DND-41 (cell line): ENCODE measurements around the gene CRYL1.

ENCODE experiments used
- ATAC-seq: fragments of 200-7000 bp; cut with Tn5 transposase; 3 replicates; pipeline ENCODE4 v1.9.1; 2021; ENCODE audit warnings: low read depth; ENCODE audit not compliant: insufficient read depth
- DNase-seq: peaks from one replicate; pipeline ENCODE4 v3.0.0-alpha.2; 2020
- H2AFZ ChIP-seq: 2 replicates; pipeline ENCODE4 v1.6.0; 2012; ENCODE audit warnings: low read depth, low read length
- H3K27ac ChIP-seq: 2 replicates; pipeline ENCODE4 v1.5.1; 2012; ENCODE audit warnings: low read length, inconsistent platforms
- H3K27me3 ChIP-seq: fragments of 200-600 bp; sonication (generic); 2 replicates; pipeline ENCODE4 v1.6.0; 2012; ENCODE audit warnings: low read length, mild to moderate bottlenecking, inconsistent platforms; ENCODE audit not compliant: insufficient read depth, poor library complexity
- H3K36me3 ChIP-seq: 2 replicates; pipeline ENCODE4 v1.5.1; 2012; ENCODE audit warnings: low read length, inconsistent platforms; ENCODE audit not compliant: insufficient read depth
- H3K4me1 ChIP-seq: 2 replicates; pipeline ENCODE4 v1.5.1; 2012; ENCODE audit warnings: mild to moderate bottlenecking, low read length; ENCODE audit not compliant: insufficient read depth
- H3K4me2 ChIP-seq: 2 replicates; pipeline ENCODE4 v1.6.0; 2012; ENCODE audit warnings: mild to moderate bottlenecking, moderate library complexity, low read length, inconsistent platforms; ENCODE audit not compliant: insufficient read depth
- H3K4me3 ChIP-seq, 2 experiments: fragments of 200-600 bp in 1 of 2; shearing (Covaris generic) in 1 of 2; 2 replicates each; pipeline ENCODE4 v1.5.1; 2012 to 2016; ENCODE audit warnings: inconsistent platforms in 2 of 2, low read length in 2 of 2, mild to moderate bottlenecking in 2 of 2, low read depth in 1 of 2, moderate library complexity in 1 of 2
- H3K79me2 ChIP-seq: 2 replicates; pipeline ENCODE4 v1.6.0; 2012; ENCODE audit warnings: low read length, inconsistent platforms; ENCODE audit not compliant: insufficient read depth
- H3K9ac ChIP-seq: 2 replicates; pipeline ENCODE4 v1.6.0; 2012; ENCODE audit warnings: low read depth, mild to moderate bottlenecking, inconsistent platforms, low read length, moderate library complexity
- H3K9me3 ChIP-seq: 2 replicates; pipeline ENCODE4 v1.5.1; 2012; ENCODE audit warnings: low read length, moderate library complexity, mild to moderate bottlenecking, inconsistent platforms; ENCODE audit not compliant: insufficient read depth, severe bottlenecking
- H4K20me1 ChIP-seq: 2 replicates; pipeline ENCODE4 v1.6.0; 2012; ENCODE audit warnings: low read length; ENCODE audit not compliant: insufficient read depth
- CTCF ChIP-seq: IDR thresholded peaks from 2 replicates; pipeline ENCODE4 v1.5.1; 2012; ENCODE audit warnings: borderline replicate concordance, low read length, moderate library complexity, mild to moderate bottlenecking; ENCODE audit not compliant: poor library complexity, severe bottlenecking; ENCODE audit errors: extremely low read depth
- EZH2 ChIP-seq: IDR thresholded peaks from 3 replicates; pipeline ENCODE4 v1.6.1; 2012; ENCODE audit warnings: borderline replicate concordance, low read depth, mild to moderate bottlenecking, moderate library complexity, low read length, inconsistent platforms; ENCODE audit not compliant: severe bottlenecking

Gene CRYL1

GRCh38 chr13:20525601-20526544 is at the start of gene CRYL1:
CRYL1 (minus strand) TSS chr13:20525857; CDS start chr13:20525794, 63 bp downstream.
- ATAC-seq: peak; percentile 89

GRCh38 chr13:20573636-20574035 is 48.0 kb upstream of the CRYL1 start:
- Histone ChIP-seq H3K79me2 (peaks cover 13% of the 10 kb centered on the region; the same call in 1 of the 2 replicates), H3K9me3 (peaks cover 2% of the 10 kb centered on the region), H3K27ac (no peak overlapping the region), H3K9ac (no peak overlapping the region), H3K4me1 (no peaks in the 10 kb centered on the region), H4K20me1 (no peaks in the 10 kb centered on the region), H3K4me3 (no peak overlapping the region), H3K4me2 (no peak overlapping the region), H3K27me3 (no peaks in the 10 kb centered on the region), H3K36me3 (peaks cover 13% of the 10 kb centered on the region), H2AFZ (no peak overlapping the region)
- ATAC-seq (no peak), DNase-seq (no peak)
- no peak for TF ChIP-seq EZH2
- no peak for TF ChIP-seq CTCF

More at GRCh38 chr13:20525601-20526544, at the start of gene CRYL1:
- Histone ChIP-seq H3K9me3 (no peaks in the 10 kb centered on the region), H2AFZ (peak within 1 kb of the TSS; percentile 96), H3K36me3 (no peaks in the 10 kb centered on the region), H3K9ac (peak within 1 kb of the TSS; percentile 75), H3K27me3 (no peaks in the 10 kb centered on the region), H3K27ac (peak within 1 kb of the TSS; percentile 76), H3K79me2 (peaks cover 4% of the 10 kb centered on the region; the same call in 1 of the 2 replicates), H3K4me2 (peak within 1 kb of the TSS; percentile 95), H4K20me1 (no peaks in the 10 kb centered on the region), H3K4me1 (peaks cover 27% of the 10 kb centered on the region), H3K4me3 (peak within 1 kb of the TSS; percentile 59 to 72)
- TF ChIP-seq EZH2 (no peak), CTCF (no peak)
- peak; percentile 76 for DNase-seq

- no peak overlapping the region for H3K4me2 ChIP-seq
- DNase-seq (no peak), ATAC-seq (no peak)
- no peaks in the 10 kb centered on the region for H4K20me1 ChIP-seq
- H3K4me1 ChIP-seq: peaks cover 3% of the 10 kb centered on the region
- TF ChIP-seq EZH2 (no peak), CTCF (no peak)
- H3K9me3 ChIP-seq: peaks cover 2% of the 10 kb centered on the region
- H3K9ac ChIP-seq: no peak overlapping the region
- no peak overlapping the region for H3K4me3 ChIP-seq
- H3K79me2 ChIP-seq: peaks cover 17% of the 10 kb centered on the region; the same call in 1 of the 2 replicates
- no peaks in the 10 kb centered on the region for H3K27me3 ChIP-seq
- no peak overlapping the region for H2AFZ ChIP-seq
- H3K36me3 ChIP-seq: peaks cover 9% of the 10 kb centered on the region
- no peak overlapping the region for H3K27ac ChIP-seq
Observed at GRCh38 chr13:20573186-20573585, 47.5 kb upstream of the CRYL1 start.
